ENCODE measurements around the gene EEA1. TPM values are rescaled to one million over a fixed set of nuclear protein-coding genes. Genes with fewer than 3 reads are reported as not detected.

EEA1 gene
- total and polyA plus RNA-seq, 2 of the 8 experiments (the other 6 are each of a cell fraction or from before 2014, with no cell fraction given) = 1.0 to 18.8 TPM

DNA sequence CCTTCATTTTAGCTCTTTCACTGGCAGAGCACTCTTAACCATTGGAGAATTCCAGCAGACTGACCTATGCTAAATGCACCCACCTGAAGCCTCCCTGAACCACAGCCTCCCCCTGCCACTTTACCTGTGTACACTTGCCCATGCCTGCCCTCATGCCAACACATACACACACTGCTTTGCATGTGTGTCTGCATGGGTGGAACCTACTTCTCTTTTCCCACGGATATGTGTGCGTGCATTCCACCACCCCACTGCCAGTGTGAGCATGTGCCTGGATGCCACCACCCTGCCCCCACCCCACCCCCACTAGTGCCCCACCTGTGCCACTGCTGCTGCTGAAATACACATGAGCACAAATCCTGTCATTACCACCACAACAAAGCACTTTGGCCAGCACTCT, 49.5 kb upstream of the EEA1 start:
- H2BK12ac ChIP-seq (ENCODE audit: low read depth, low read length) = no peak overlapping the region
- H4K20me1 ChIP-seq (replicated peaks in 1 of 2; ENCODE audit: control insufficient read depth in 1 of 2, insufficient read depth in 2 of 2, low read length in 2 of 2) = no peaks in the 10 kb centered on the region
- no peaks in the 10 kb centered on the region for H3K36me3 ChIP-seq (ENCODE audit: control insufficient read depth in 2 of 4, insufficient read depth in 4 of 4, low read length in 3 of 4)
- H3K23ac ChIP-seq (ENCODE audit: insufficient read length) = no peak overlapping the region
- 0 out of 2 replicates have a peak overlapping the region, but pooled peaks have one; percentile 31 for H4K8ac ChIP-seq (ENCODE audit: extremely low read depth, insufficient read depth, low read length)
- ChIA-PET POLR2A (ENCODE audit: partially characterized antibody) (no interaction called here), CTCF (ENCODE audit: partially characterized antibody) (interaction anchor here (0.9 to 3.2 kb wide), 3 partner anchors 9 to 418 kb away, joined by 3 to 17 read pairs (median 4); no protein-coding TSS in a partner anchor)
- no peaks in the 10 kb centered on the region for H3K79me2 ChIP-seq (ENCODE audit: control insufficient read depth in 1 of 2, insufficient read depth in 2 of 2, low read length in 2 of 2)
- no peak overlapping the region for H3K14ac ChIP-seq (ENCODE audit: insufficient read length)
- no peak overlapping the region for H2AK5ac ChIP-seq (ENCODE audit: low read depth, low read length)
- H3K18ac ChIP-seq (ENCODE audit: extremely low read depth, low read length) = no peak overlapping the region
- no peak overlapping the region for H2AFZ ChIP-seq (ENCODE audit: low read length)
- H2BK5ac ChIP-seq (ENCODE audit: low read depth, low read length) = no peak overlapping the region
- no peak overlapping the region for H3K56ac ChIP-seq (replicated peaks; ENCODE audit: insufficient read length, low read depth, low read length)
- H3K9me3 ChIP-seq (ENCODE audit: insufficient read depth in 2 of 2, low read depth in 1 of 2, low read length in 1 of 2) = peaks cover 6 to 7% of the 10 kb centered on the region in 2 experiments; a peak in 3 of 4 replicates
- H2BK15ac ChIP-seq (ENCODE audit: low read length) = no peak overlapping the region
- H3K4me3 ChIP-seq (ENCODE audit: extremely low read depth in 1 of 4, insufficient read depth in 2 of 4, low read depth in 3 of 4, low read length in 4 of 4) = no peak overlapping the region
- DNase-seq (ENCODE audit: low read depth in 1 of 2, low spot score in 2 of 2) (no peak), FAIRE-seq (no peak)
- H3K27me3 ChIP-seq (replicated peaks in 1 of 4; ENCODE audit: control insufficient read depth in 3 of 4, extremely low read depth in 1 of 4, insufficient read depth in 3 of 4, low read length in 3 of 4) = no peaks in the 10 kb centered on the region
- H2BK120ac ChIP-seq (replicated peaks; ENCODE audit: low read depth, low read length) = no peak overlapping the region
- no peaks in the 10 kb centered on the region for H3K79me1 ChIP-seq (ENCODE audit: low read depth, low read length)
- WGBS, 2 experiments (ENCODE audit: extremely low coverage in 1 of 2, insufficient coverage in 1 of 2, insufficient read length in 1 of 2, insufficient replicate concordance in 2 of 2, low coverage in 1 of 2, low lambda C conversion rate in 2 of 2, missing lambda C conversion rate in 1 of 2) = 87% methylated on average over 2 of the region's 2 CpGs; no CpG with 5 or more reads in 1 of the 2 experiments
- H4K91ac ChIP-seq (replicated peaks; ENCODE audit: insufficient read length, low read length) = no peak overlapping the region
- no peak overlapping the region for H3K9ac ChIP-seq (replicated peaks in 1 of 4; ENCODE audit: extremely low read depth in 1 of 4, low read depth in 3 of 4, low read length in 3 of 4)
- H3K23me2 ChIP-seq (ENCODE audit: low read depth, low read length) = no peaks in the 10 kb centered on the region
- H3K4me1 ChIP-seq (replicated peaks in 1 of 4; ENCODE audit: control insufficient read depth in 3 of 4, insufficient read depth in 4 of 4, low read length in 3 of 4) = no peaks in the 10 kb centered on the region
- no peak overlapping the region for H3K27ac ChIP-seq (ENCODE audit: low read depth, low read length)
- H2BK20ac ChIP-seq (ENCODE audit: low read length) = no peak overlapping the region
- no peak overlapping the region for H3K4me2 ChIP-seq (ENCODE audit: insufficient read depth in 1 of 2, low read depth in 2 of 2, low read length in 2 of 2)
- H3K4ac ChIP-seq (replicated peaks; ENCODE audit: insufficient read length, low read depth, low read length) = no peak overlapping the region
- H4K5ac ChIP-seq (ENCODE audit: insufficient read length, low read depth, low read length) = no peak overlapping the region
- TF ChIP-seq ZNF274 (IDR thresholded peaks at IDR 0.05; ENCODE audit: borderline replicate concordance, extremely low read depth, low read length) (no peak), NRF1 (IDR thresholded peaks at IDR 0.05; ENCODE audit: low read depth, low read length) (no peak), KDM1A (IDR thresholded peaks at IDR 0.05; ENCODE audit: borderline replicate concordance, low read length) (no peak), SIRT6 (IDR thresholded peaks at IDR 0.05; ENCODE audit: low read length) (no peak), POU5F1 (IDR thresholded peaks at IDR 0.05; ENCODE audit: low read depth, low read length) (no peak), KDM5A (IDR thresholded peaks at IDR 0.05; ENCODE audit: low read length) (no peak), TAF7 (optimal IDR thresholded peaks at IDR 0.05; ENCODE audit: borderline replicate concordance, low read depth, low read length) (no peak), BCL11A (IDR thresholded peaks at IDR 0.05; ENCODE audit: low read depth in 2 of 2, low read length in 2 of 2) (no peak)
- TF ChIP-seq, protein P1, sequence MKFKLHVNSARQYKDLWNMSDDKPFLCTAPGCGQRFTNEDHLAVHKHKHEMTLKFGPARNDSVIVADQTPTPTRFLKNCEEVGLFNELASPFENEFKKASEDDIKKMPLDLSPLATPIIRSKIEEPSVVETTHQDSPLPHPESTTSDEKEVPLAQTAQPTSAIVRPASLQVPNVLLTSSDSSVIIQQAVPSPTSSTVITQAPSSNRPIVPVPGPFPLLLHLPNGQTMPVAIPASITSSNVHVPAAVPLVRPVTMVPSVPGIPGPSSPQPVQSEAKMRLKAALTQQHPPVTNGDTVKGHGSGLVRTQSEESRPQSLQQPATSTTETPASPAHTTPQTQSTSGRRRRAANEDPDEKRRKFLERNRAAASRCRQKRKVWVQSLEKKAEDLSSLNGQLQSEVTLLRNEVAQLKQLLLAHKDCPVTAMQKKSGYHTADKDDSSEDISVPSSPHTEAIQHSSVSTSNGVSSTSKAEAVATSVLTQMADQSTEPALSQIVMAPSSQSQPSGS (IDR thresholded peaks at IDR 0.05; ENCODE audit: low read length) = no peak
- TF ChIP-seq, protein P2, sequence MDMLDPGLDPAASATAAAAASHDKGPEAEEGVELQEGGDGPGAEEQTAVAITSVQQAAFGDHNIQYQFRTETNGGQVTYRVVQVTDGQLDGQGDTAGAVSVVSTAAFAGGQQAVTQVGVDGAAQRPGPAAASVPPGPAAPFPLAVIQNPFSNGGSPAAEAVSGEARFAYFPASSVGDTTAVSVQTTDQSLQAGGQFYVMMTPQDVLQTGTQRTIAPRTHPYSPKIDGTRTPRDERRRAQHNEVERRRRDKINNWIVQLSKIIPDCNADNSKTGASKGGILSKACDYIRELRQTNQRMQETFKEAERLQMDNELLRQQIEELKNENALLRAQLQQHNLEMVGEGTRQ (IDR thresholded peaks at IDR 0.05; ENCODE audit: low read length) = no peak
- TF ChIP-seq, protein P3, sequence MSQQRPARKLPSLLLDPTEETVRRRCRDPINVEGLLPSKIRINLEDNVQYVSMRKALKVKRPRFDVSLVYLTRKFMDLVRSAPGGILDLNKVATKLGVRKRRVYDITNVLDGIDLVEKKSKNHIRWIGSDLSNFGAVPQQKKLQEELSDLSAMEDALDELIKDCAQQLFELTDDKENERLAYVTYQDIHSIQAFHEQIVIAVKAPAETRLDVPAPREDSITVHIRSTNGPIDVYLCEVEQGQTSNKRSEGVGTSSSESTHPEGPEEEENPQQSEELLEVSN (IDR thresholded peaks at IDR 0.05) = no peak

All from H1 (cell line).